GM12874 (cell line): ENCODE measurements around the gene KRTAP20-2.

Experiments used
- TF ChIP-seq, protein P1 (sequence below): IDR thresholded peaks from 2 replicates; pipeline ENCODE4 v1.5.1; 2011; ENCODE audit warnings: low read depth, mild to moderate bottlenecking, control low read depth, low read length, moderate library complexity; ENCODE audit not compliant: insufficient read depth

The KRTAP20-2 gene

DNA sequence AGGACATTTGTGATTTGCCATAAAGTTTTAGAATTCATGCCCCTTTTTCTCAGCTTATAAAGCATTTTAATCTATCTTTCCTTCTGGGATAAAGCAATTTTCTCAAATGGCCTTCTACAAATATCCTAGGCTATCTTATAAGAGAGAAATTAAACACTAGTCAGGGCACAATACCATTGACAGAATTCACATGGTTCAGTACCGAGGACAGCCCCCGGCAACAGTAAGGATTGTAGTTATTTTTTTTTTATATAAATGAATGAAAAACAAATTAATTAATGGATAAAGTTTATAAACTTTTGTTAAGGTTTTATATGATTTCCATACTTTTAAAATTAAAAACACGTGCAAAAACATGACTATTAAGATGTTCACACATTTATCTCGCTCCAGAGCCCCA is 6.9 kb upstream of the KRTAP20-2 start:
- TF ChIP-seq, protein P1, sequence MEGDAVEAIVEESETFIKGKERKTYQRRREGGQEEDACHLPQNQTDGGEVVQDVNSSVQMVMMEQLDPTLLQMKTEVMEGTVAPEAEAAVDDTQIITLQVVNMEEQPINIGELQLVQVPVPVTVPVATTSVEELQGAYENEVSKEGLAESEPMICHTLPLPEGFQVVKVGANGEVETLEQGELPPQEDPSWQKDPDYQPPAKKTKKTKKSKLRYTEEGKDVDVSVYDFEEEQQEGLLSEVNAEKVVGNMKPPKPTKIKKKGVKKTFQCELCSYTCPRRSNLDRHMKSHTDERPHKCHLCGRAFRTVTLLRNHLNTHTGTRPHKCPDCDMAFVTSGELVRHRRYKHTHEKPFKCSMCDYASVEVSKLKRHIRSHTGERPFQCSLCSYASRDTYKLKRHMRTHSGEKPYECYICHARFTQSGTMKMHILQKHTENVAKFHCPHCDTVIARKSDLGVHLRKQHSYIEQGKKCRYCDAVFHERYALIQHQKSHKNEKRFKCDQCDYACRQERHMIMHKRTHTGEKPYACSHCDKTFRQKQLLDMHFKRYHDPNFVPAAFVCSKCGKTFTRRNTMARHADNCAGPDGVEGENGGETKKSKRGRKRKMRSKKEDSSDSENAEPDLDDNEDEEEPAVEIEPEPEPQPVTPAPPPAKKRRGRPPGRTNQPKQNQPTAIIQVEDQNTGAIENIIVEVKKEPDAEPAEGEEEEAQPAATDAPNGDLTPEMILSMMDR = no peak

DNA sequence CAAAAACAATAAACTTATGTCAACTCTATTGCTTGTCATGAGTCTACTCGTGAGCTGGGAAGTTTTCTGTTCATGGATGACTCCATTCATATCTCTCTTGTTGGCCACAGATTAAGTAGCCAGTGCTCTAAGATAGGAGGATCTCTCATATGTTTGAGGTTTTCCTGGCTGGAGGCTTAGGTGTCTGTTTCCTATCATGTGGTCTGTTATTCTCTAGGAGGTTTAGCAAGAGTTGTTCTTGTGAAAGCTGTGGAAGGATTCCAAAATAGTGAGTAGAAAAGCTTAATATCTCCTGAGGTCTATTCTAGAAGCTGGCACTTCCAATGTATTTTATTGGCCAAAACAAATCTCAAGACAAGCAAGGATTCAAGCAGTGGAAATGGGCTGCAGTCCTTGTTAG is 5.8 kb upstream of the KRTAP20-2 start:
- TF ChIP-seq, protein P1 = no peak

DNA sequence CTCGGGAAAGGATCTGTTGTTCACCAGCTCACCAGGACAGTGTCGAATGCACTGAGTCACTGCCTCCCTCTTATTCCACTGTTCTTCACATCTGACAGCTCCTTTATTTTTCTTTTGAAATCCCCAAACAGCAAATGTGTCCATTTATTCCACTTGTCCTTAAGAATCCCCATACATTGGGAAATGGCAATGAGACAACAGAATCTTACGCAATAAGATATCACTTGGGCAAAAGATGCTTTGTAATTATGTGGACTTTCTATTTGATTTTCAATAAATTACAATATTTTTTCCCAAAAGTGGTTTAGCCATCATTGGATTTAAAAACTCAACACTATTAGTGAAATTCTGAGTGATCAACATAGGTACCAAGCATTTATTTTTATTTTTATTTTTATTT is 3.7 kb downstream of the KRTAP20-2 start:
- TF ChIP-seq, protein P1 = no peak

DNA sequence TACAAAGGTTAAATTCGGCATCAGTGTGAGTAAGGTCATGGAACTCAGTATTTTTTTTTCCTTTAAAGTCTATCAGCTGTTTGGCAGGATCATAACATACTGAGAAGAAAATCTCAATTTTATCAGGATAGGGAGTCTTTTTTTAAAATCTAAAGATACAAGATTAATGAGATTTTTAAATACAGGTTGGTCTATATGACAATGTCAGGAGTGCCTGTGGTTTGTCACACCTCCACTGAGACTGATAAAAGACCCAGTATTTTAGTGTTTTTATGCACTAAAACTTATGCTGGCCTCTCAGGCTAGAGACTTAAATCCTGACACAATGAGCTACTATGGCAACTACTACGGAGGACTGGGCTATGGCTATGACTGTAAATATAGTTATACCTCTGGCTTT is 7.6 kb downstream of the KRTAP20-2 start, which contains the start of gene KRTAP20-3:
Gene KRTAP20-3, plus strand, starts transcription at position 301 of the 400 bp plus-strand sequence.
- TF ChIP-seq, protein P1 = no peak

DNA sequence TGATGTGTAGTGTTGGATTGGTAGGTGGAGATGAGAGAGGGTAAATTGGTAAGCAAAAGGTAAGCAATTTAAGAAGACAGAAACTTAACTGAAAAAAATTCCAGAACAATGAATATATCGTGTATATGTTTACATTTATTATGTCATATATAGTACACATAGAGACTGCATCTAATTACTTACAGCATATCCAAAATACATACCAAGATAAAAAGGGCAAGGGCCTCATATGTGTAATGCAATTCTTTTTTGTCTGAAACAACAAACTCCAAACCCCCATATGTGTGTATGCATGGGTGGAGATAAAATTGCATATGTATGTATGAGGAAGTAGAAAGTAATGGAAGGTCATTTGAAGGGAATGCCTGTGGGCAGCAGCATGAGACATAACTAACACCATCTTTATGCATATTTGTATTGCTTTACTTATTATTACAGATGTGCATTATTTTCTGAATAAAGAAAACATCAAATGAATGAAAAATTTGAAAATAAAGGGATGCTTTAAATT is 12.0 kb downstream of the KRTAP20-2 start:
- TF ChIP-seq, protein P1 = no peak

DNA sequence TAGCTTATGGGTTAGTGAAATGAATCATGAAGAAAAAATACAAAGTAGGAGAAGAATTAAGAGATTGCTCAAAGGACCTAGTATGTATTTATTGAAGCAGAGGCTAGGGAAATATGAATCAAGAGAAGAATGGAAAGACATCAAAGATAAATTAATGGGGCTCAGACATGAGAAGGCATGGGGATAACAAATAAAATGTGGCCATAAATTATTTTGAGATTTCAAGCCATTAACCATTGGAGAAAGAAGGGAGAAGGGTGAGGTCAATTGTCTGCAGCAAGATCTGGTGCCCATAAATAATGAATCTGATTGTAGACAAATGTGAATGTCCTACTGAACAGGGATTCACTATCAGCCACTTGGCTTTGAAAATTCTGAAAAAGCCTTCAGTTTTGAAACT is 17.9 kb downstream of the KRTAP20-2 start:
- TF ChIP-seq, protein P1 = no peak

DNA sequence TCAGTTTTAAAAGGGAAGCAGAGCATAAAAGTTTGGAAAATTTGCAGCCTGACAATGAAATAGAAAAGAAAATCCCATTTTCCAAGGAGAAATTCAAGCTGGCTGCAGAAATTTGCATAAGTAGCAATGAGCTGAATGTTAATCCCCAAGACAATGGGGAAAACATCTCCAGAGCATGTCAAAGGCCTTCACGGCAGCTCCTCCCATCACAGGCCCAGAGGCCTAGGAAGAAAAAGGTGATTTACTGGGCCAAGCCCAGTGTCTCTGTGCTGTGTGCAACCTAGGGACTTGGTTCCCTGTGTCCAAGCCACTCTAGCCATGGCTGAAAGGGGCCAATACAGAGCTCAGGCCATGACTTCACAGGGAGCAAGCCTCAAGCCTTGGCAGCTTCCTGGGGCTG is 33.8 kb downstream of the KRTAP20-2 start:
- TF ChIP-seq, protein P1 = no peak

DNA sequence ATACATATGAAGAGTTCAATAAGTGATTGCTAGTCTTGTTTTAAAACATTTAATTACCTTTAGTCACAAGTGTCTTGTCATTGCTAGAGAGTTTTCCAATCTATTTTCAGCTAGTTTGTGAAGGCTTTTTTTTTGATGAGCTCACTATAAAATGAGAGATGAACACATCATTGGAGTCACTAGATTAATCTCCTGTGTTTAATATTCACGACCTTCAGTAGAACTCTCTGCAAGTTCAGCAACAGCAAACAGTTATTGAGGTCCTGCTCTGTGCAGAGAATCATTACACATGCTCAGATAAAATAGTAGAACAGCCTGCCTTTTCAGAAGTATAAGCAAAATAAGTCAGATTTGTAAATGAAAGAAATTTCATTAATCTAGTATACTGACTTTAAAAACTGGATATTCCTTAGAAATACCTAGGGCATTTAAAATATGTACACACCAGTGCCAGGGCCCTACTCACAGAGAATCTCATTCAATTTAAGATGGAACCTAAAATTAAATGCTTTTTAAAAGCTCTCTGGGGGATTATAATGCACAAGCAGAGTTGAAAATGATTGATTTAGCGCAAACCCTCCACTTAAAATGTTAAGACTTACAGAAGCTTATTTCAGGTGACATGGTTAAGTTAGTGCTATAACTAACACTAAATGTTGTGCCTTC is 38.1 kb downstream of the KRTAP20-2 start:
- TF ChIP-seq, protein P1 = no peak
